Measurements from ENCODE around the gene C1QTNF6.

DNA sequence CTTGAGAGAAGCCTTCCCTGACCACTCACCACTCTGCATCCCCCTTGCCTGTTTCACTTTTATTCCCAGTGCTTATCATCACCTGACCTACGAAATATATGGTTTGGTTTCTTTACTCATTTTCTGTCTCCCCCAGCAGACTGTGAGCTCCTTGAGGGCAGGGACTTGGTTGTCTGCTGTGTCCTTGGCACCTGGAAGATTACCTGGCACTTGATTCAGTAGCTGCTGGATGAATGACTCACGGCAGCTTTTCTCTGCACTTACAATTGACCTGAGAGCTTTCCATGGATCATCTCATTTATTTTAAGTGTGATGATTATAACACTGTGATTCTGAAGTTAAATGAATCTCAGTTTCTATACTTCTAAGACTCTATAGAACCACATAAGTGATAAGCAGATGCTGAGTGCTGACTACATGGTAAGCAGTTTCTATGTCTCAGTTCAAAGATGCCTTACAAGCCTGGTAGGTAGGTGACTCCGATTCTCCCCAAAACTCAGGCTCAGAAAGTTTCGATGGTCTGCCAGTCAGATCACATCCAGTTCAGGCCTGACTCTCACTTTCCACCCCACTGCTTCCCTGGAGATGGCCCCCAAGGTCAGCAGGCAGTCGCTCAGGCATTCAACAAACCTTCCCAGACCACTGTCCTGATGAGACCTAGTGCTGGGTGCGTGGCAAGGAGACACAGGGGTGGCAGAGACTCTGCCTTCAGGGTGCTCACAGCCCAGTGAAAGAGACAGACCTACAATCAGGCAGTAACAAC, 50.0 kb downstream of the C1QTNF6 start:
- TF ChIP-seq SUZ12 (IDR thresholded peaks at IDR 0.05; ENCODE audit: extremely low read depth, insufficient read depth, insufficient read length), result no peak
- no peak for TF ChIP-seq YY1 (IDR thresholded peaks at IDR 0.05; ENCODE audit: insufficient read depth, insufficient read length)
- no peak for TF ChIP-seq ZNF274 (IDR thresholded peaks at IDR 0.05; ENCODE audit: low read depth, low read length)
